Measurements from ENCODE around the gene C18orf63.
"Not testable (repeated sequence)": the region's sequence is repeated elsewhere in the genome, so short reads cannot be mapped to it uniquely, and the experiment has no call there.

Gene C18orf63

DNA sequence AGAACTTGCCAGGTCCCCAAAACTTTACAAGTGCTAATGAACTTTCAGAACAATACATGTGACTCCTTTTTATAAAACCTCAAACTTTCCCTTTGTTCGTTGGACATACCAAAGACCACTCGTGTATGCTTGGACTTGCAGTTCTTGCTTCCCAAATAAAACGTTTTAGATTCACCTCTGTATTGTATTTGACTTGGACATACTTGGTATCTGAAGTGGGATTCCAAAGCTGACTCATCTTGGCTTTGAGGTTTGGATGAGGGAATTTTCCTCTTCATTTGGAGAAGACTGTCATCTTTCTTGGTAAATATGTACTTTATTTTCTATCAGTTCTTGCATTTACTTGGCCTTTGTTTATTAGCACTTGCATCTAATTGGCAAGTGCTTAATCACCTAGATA lies 15.9 kb upstream of the C18orf63 start:
- peaks cover 0 to 9% (median 0%) of the 10 kb centered on the region in 11 experiments; a peak in 3 of 22 replicates for H3K9me3 ChIP-seq (replicated peaks in 1 of 11)
- H3K4me3 ChIP-seq = no peak overlapping the region
- H4K20me1 ChIP-seq = no peaks in the 10 kb centered on the region
- H3K36me3 ChIP-seq = no peaks in the 10 kb centered on the region
- H3K4me1 ChIP-seq = no peaks in the 10 kb centered on the region
- no peak overlapping the region for H3K9ac ChIP-seq
- no peak overlapping the region for H3K4me2 ChIP-seq
- H3K27ac ChIP-seq = no peak overlapping the region
- H3K27me3 ChIP-seq = no peaks in the 10 kb centered on the region
- no peak for TF ChIP-seq Cebpa-rat (IDR thresholded peaks at IDR 0.05)

- TF ChIP-seq Cebpa-rat (IDR thresholded peaks at IDR 0.05) = no peak
- H4K20me1 ChIP-seq = no peaks in the 10 kb centered on the region
- H3K4me3 ChIP-seq = no peak overlapping the region
- H3K4me2 ChIP-seq = no peak overlapping the region
- no peak overlapping the region for H3K9ac ChIP-seq
- H3K27me3 ChIP-seq = no peaks in the 10 kb centered on the region
- no peaks in the 10 kb centered on the region for H3K4me1 ChIP-seq
- no peaks in the 10 kb centered on the region for H3K36me3 ChIP-seq
- H3K27ac ChIP-seq = no peak overlapping the region
- H3K9me3 ChIP-seq (replicated peaks in 1 of 11) = peaks cover 0 to 9% (median 0%) of the 10 kb centered on the region in 11 experiments; a peak in 3 of 22 replicates
These were observed 12.3 kb upstream of the C18orf63 start for GRCh38 chr18:74303306-74303705.

GRCh38 chr18:74303936-74304335 lies 11.7 kb upstream of the C18orf63 start:
- H3K4me2 ChIP-seq = no peak overlapping the region

DNA sequence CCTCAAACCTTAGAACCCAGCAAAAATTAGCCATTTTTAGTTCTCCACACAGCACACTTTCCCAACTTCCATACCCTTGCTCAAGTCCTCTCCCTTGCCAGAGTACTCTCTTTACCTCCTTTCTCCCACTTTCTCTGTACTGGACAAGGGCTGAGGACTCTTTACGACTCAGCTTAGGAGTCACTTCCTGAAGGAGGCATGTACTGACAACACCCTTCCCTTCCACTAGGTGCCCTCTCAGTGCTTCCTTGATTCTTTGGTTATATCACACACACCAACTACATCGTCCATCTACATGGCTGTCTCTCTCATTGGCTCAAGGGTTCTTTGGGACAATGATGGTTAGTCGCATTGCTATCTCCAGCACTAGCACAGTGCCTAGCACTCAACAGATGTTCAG lies 5.2 kb upstream of the C18orf63 start:
- Histone ChIP-seq H3K4me1 (no peaks in the 10 kb centered on the region), H3K4me3 (no peak overlapping the region), H3K27ac (no peak overlapping the region), H3K36me3 (peaks cover 0 to 7% (median 0%) of the 10 kb centered on the region in 11 experiments; a peak in 2 of 22 replicates), H3K9me3 (replicated peaks in 1 of 11) (peaks cover 25 to 33% (median 28%) of the 10 kb centered on the region in 11 experiments), H3K27me3 (no peaks in the 10 kb centered on the region), H3K9ac (no peak overlapping the region), H4K20me1 (no peaks in the 10 kb centered on the region), H3K4me2 (no peak overlapping the region)
- no peak for TF ChIP-seq Cebpa-rat (IDR thresholded peaks at IDR 0.05)

More at GRCh38 chr18:74303936-74304335, 11.7 kb upstream of the C18orf63 start:
- H3K27me3 ChIP-seq = no peaks in the 10 kb centered on the region
- no peak overlapping the region for H3K4me3 ChIP-seq
- TF ChIP-seq Cebpa-rat (IDR thresholded peaks at IDR 0.05) = no peak
- no peaks in the 10 kb centered on the region for H3K4me1 ChIP-seq
- H3K36me3 ChIP-seq = no peaks in the 10 kb centered on the region
- H4K20me1 ChIP-seq = no peaks in the 10 kb centered on the region
- H3K27ac ChIP-seq = no peak overlapping the region
- no peak overlapping the region for H3K9ac ChIP-seq
- peaks cover 0 to 6% (median 0%) of the 10 kb centered on the region in 11 experiments; a peak in 2 of 22 replicates for H3K9me3 ChIP-seq (replicated peaks in 1 of 11)

GRCh38 chr18:74311000-74311399 lies 4.6 kb upstream of the C18orf63 start:
- no peak for TF ChIP-seq Cebpa-rat (IDR thresholded peaks at IDR 0.05)

DNA sequence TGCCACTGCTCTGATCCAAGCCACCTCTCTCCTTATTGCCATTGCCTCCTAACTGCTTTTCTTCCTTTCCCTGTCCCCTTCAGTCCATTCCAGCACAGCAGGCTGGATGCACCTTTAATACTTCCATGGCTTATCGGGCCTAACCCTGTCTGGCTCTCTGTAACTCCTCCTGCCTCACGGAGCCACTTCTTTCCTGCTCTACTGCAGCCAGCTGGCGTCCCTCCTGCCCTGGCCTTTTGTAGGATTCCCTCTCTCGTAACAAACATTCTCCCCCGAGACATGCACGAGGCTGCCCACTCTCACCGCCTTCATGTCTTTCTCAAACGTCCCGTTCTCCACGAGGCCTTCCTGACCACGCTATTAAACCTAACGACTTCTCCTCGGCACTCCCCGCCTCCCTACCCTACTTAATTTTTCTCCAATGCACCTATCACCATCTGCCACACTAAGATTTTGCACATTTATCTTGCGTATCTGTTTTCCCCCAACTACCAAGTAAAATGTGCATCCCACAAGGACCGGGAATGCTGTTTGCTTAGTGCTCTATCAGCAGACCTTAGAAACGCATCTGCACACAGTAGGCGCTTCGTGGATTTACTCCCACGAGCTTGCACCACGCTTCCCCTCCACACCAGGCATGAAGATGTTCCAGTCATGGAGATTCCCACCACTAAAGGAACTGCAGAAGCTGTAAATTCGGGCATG lies 728 bp upstream of the C18orf63 start:
- Histone ChIP-seq H4K20me1 (no peaks in the 10 kb centered on the region), H3K36me3 (peaks cover 0 to 7% (median 0%) of the 10 kb centered on the region in 11 experiments; a peak in 2 of 22 replicates), H3K4me1 (no peaks in the 10 kb centered on the region), H3K27ac (no peak overlapping the region), H3K27me3 (no peaks in the 10 kb centered on the region), H3K4me3 (no peak overlapping the region), H3K9me3 (replicated peaks in 1 of 11) (peaks cover 40 to 56% (median 43%) of the 10 kb centered on the region in 11 experiments), H3K9ac (no peak overlapping the region), H3K4me2 (no peak overlapping the region)
- TF ChIP-seq Cebpa-rat (IDR thresholded peaks at IDR 0.05) = no peak

More at GRCh38 chr18:74311000-74311399, 4.6 kb upstream of the C18orf63 start:
- no peak overlapping the region for H3K9ac ChIP-seq
- no peak overlapping the region for H3K4me2 ChIP-seq
- peaks cover 31 to 39% (median 34%) of the 10 kb centered on the region in 11 experiments for H3K9me3 ChIP-seq (replicated peaks in 1 of 11)
- H3K27ac ChIP-seq = no peak overlapping the region
- H3K27me3 ChIP-seq = no peaks in the 10 kb centered on the region
- H3K4me1 ChIP-seq = no peaks in the 10 kb centered on the region
- no peaks in the 10 kb centered on the region for H4K20me1 ChIP-seq
- H3K36me3 ChIP-seq = peaks cover 0 to 7% (median 0%) of the 10 kb centered on the region in 11 experiments; a peak in 2 of 22 replicates
- no peak overlapping the region for H3K4me3 ChIP-seq

DNA sequence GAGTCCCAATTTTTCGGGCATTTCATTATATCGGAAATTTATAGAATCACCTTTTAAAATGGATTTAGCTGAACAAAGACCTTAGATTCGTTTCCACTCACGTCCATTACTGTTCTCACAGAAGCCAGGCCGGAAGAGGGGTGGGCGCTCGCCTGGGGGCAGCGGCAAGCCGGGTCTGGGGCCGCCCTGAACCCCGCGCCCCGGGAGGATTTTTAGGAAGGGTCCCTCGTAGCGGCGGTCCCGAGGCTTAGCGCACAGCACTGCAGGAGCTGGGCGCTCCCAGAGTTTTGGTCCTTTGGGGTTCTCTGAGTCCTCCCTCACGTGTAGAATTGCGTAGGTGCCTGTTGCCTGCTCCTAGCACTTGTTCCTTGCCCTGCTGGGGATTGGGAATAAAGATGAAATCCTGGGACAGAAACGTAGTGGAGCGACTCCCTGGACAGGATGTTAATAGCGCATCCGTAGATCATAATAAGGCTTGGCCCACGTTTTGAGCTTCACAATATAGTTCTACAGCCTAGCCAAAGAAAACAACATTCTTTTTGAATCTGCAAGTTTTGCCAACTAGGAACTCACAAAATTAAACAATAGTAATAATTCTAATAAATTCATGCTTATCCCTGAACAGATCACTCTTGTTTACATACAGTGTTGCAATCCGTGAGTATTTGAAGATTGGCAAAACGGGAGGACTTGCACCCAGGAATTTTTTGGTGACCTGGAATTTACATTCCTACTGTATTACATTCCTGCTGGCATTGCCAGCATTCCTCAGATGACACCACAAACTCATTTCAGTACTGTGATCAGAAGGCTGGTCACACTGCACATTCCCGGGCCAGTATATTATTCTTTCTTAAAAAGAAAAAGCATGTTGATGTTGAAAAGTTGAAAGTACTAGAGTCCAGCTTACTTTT lies 875 bp downstream of the C18orf63 start:
- H3K27ac ChIP-seq = no peak overlapping the region
- no peaks in the 10 kb centered on the region for H3K27me3 ChIP-seq
- TF ChIP-seq Cebpa-rat (IDR thresholded peaks at IDR 0.05) = no peak
- no peak overlapping the region for H3K4me3 ChIP-seq
- H3K9ac ChIP-seq = no peak overlapping the region
- H3K4me1 ChIP-seq = no peaks in the 10 kb centered on the region
- peaks cover 36 to 55% (median 45%) of the 10 kb centered on the region in 11 experiments for H3K9me3 ChIP-seq (replicated peaks in 1 of 11)
- no peaks in the 10 kb centered on the region for H4K20me1 ChIP-seq
- no peak overlapping the region for H3K4me2 ChIP-seq
- H3K36me3 ChIP-seq = peaks cover 0 to 6% (median 0%) of the 10 kb centered on the region in 11 experiments; a peak in 2 of 22 replicates

DNA sequence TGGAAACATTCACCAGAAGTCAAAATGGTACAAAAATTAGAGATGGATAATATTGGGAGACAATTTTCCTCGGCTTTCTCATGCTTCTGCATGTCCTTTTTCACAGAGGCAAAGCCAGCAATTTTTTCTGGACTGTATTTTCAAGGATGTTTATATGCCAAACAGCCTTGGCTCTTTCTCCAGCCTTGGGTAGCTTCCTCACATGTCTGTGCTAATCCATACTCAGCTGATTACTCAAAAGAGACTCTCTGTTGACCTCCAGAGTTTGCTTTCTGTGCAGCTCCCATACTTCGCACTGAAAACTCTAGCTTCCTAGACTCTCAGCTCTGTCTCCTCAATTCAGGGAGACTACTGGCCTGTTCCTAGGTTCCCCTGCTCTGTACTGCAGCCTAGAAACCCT lies 10.6 kb downstream of the C18orf63 start:
- Histone ChIP-seq H3K27ac (no peak overlapping the region), H3K9me3 (replicated peaks in 1 of 11) (no peaks in the 10 kb centered on the region), H3K4me1 (no peaks in the 10 kb centered on the region), H3K9ac (no peak overlapping the region), H3K27me3 (no peaks in the 10 kb centered on the region), H3K36me3 (no peaks in the 10 kb centered on the region), H3K4me3 (no peak overlapping the region), H3K4me2 (no peak overlapping the region), H4K20me1 (no peaks in the 10 kb centered on the region)
- no peak for TF ChIP-seq Cebpa-rat (IDR thresholded peaks at IDR 0.05)

DNA sequence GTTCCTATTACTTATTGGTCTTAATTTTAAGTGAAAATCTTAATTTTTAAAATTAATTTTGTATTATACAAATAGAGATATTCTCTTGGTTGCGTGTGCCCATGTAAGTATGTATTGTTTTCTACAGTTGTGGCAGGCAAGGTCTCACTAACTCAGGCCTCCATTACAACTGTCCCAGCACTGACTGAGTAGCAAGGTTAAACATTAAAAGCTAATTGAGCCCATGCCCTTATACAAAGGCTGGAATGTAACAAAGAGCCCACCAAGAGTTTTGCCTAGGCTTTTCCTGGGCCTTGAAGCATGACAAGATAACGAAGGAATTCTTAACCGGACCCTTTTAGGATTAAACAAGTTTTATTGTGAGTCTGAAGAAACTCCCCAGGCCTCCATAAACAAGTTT lies 11.2 kb downstream of the C18orf63 start:
- H3K4me3 ChIP-seq; H3K36me3 ChIP-seq; H3K4me1 ChIP-seq; H4K20me1 ChIP-seq; H3K27ac ChIP-seq; H3K9me3 ChIP-seq (replicated peaks in 1 of 11); H3K9ac ChIP-seq; H3K4me2 ChIP-seq; H3K27me3 ChIP-seq: not testable (repeated sequence)

Measured in BLaER1 treated with 17β-estradiol and CSF1 and Interleukin-3, amounts not matched to agents 10 nM and 100 nM (cell line).